AG04450 (cell line): ENCODE measurements around the gene SHLD2. TPM values are rescaled to one million over a fixed set of nuclear protein-coding genes. Genes with fewer than 3 reads are reported as not detected.
"Not testable (repeated sequence)": the region's sequence is repeated elsewhere in the genome, so short reads cannot be mapped to it uniquely, and the experiment has no call there.

Experiments
- CTCF ChIA-PET: fragments of 300-600, 350-600 bp; formaldehyde crosslinking; extraction: SDS; loops from one replicate; lab custom pipeline; 2022; ENCODE audit warnings: antibody characterized with exemption, inconsistent platforms; lab: Charles Lee
- POLR2A ChIA-PET: fragments of 350-600 bp; formaldehyde crosslinking; extraction: SDS; loops from one replicate; lab custom pipeline; 2021; ENCODE audit warnings: antibody characterized with exemption, inconsistent platforms; lab: Yijun Ruan, JAX
- DNase-seq: peaks from one replicate; pipeline ENCODE4 v3.0.0-alpha.2; 2011; ENCODE audit warnings: low read depth, low spot score
- H3K27ac ChIP-seq: one replicate; pipeline ENCODE4 v1.5.1; 2012; ENCODE audit warnings: low read depth, low read length, control low read depth
- H3K27me3 ChIP-seq: one replicate; pipeline ENCODE4 v1.6.0; 2012; ENCODE audit warnings: low read length; ENCODE audit not compliant: control insufficient read depth, insufficient read depth
- H3K4me3 ChIP-seq: 2 replicates; pipeline ENCODE4 v1.5.1; 2011; ENCODE audit warnings: mild to moderate bottlenecking, low read depth, low read length, control low read depth
- H3K9me3 ChIP-seq: 2 replicates; pipeline ENCODE4 v1.5.1; 2012; ENCODE audit warnings: low read length; ENCODE audit not compliant: control insufficient read depth, insufficient read depth
- polyA plus RNA-seq: library from polyadenylated mRNA; depleted of rRNA; stranded (reverse); fragments of >200 nt; gene quantifications from 2 replicates; pipeline ENCODE4 v1.2.3, GENCODE V29; 2011
- TF ChIP-seq, protein P1 (sequence below): IDR thresholded peaks from 2 replicates; pipeline ENCODE4 v1.5.1; 2011; ENCODE audit warnings: low read depth, low read length, control low read depth, inconsistent platforms

Gene SHLD2
- polyA plus RNA-seq, 1 experiment = 24.2 TPM

- no peak for DNase-seq
- Histone ChIP-seq H3K9me3 (no peaks in the 10 kb centered on the region; the same call in 1 of the 2 replicates), H3K27ac (no peak overlapping the region), H3K27me3 (no peaks in the 10 kb centered on the region), H3K4me3 (no peak overlapping the region)
- ChIA-PET POLR2A (no interaction called here), CTCF (no interaction called here)
- TF ChIP-seq, protein P1, sequence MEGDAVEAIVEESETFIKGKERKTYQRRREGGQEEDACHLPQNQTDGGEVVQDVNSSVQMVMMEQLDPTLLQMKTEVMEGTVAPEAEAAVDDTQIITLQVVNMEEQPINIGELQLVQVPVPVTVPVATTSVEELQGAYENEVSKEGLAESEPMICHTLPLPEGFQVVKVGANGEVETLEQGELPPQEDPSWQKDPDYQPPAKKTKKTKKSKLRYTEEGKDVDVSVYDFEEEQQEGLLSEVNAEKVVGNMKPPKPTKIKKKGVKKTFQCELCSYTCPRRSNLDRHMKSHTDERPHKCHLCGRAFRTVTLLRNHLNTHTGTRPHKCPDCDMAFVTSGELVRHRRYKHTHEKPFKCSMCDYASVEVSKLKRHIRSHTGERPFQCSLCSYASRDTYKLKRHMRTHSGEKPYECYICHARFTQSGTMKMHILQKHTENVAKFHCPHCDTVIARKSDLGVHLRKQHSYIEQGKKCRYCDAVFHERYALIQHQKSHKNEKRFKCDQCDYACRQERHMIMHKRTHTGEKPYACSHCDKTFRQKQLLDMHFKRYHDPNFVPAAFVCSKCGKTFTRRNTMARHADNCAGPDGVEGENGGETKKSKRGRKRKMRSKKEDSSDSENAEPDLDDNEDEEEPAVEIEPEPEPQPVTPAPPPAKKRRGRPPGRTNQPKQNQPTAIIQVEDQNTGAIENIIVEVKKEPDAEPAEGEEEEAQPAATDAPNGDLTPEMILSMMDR = no peak
Observed at GRCh38 chr10:87079106-87079836, 15.7 kb upstream of the SHLD2 start.

DNA sequence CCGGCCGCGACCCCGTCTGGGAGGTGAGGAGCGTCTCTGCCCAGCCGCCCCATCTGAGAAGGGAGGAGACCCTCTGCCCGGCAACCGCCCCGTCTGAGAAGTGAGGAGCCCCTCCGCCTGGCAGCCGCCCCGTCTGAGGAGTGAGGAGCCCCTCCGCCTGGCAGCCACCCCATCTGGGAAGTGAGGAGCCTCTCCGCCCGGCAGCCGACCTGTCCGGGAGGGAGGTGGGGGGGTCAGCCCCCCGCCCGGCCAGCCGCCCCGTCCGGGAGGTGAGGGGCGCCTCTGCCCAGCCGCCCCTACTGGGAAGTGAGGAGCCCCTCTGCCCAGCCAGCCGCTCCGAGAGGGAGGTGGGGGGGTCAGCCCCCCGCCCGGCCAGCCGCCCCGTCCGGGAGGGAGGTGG lies 14.4 kb upstream of the SHLD2 start:
- CTCF ChIA-PET, DNase-seq, H3K27me3 ChIP-seq, H3K27ac ChIP-seq, H3K9me3 ChIP-seq, H3K4me3 ChIP-seq, POLR2A ChIA-PET: not testable (repeated sequence)

- CTCF ChIA-PET, H3K27me3 ChIP-seq, H3K4me3 ChIP-seq, POLR2A ChIA-PET, DNase-seq, H3K9me3 ChIP-seq, H3K27ac ChIP-seq: not testable (repeated sequence)
Observed at GRCh38 chr10:87081574-87081973, 13.4 kb upstream of the SHLD2 start.

DNA sequence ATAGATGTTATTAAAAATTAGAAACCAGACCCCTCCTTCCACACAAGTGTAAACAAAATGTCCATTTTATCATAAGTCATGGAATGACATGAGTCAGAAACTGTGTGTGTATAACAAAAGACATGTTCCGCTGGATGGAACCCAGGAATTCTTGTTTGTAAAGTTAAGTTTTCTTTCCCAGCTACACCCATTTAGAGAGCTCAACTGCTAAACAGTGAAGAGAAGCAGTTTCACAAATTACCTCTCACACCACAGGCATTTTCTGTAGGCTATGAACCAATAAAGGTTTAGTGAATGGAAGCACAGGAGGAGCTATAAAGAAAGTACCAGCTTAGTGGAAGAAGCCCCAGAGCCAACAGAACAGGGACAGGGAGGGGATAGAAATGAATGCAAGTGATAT lies 12.8 kb upstream of the SHLD2 start:
- DNase-seq, POLR2A ChIA-PET, H3K27ac ChIP-seq, H3K27me3 ChIP-seq, H3K9me3 ChIP-seq, H3K4me3 ChIP-seq: not testable (repeated sequence)
- CTCF ChIA-PET = interaction anchor here (0.5 kb wide), 2 partner anchors 143 to 395 kb away, joined by 4 read pairs; no protein-coding TSS in a partner anchor

- CTCF ChIA-PET, H3K27me3 ChIP-seq, H3K9me3 ChIP-seq, H3K4me3 ChIP-seq: not testable (repeated sequence)
- peak; percentile 30 for DNase-seq
- H3K27ac ChIP-seq = peak overlapping the region; percentile 90
- POLR2A ChIA-PET = interaction anchor here (1.1 to 1.7 kb wide), 2 partner anchors 9 to 11 kb away, joined by 3 to 4 read pairs; partner anchors contain the start of genes GLUD1 and SHLD2
Observed at GRCh38 chr10:87083576-87084290, 11.3 kb upstream of the SHLD2 start.

DNA sequence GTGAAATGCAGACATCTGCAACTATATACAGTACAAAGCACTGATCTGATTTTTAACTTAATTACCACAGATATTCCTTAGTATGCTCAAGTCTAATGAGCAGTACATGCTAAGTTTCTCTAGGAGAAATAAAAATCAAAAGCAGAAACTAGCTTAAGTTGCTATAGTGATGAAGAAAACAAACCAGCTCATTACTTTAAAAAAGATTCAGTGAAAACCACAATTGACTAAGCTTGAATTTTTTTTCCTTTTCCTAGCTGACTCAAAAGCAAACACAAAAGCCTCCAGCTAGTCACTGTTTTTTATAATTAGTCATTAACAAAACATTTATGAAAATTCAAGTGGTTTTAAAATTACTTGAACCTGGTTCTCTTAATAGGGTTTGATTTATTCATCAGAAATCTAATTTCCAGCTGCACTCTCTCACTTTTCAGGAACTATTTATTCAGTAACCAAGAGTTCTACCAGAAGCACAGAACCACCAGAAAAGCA lies 10.7 kb upstream of the SHLD2 start:
- H3K9me3 ChIP-seq, H3K4me3 ChIP-seq, H3K27me3 ChIP-seq, H3K27ac ChIP-seq, CTCF ChIA-PET: not testable (repeated sequence)
- POLR2A ChIA-PET = interaction anchor here (1.1 to 1.7 kb wide), 2 partner anchors 9 to 10 kb away, joined by 3 to 4 read pairs; partner anchors contain the start of genes GLUD1 and SHLD2
- peak; percentile 34 for DNase-seq

DNA sequence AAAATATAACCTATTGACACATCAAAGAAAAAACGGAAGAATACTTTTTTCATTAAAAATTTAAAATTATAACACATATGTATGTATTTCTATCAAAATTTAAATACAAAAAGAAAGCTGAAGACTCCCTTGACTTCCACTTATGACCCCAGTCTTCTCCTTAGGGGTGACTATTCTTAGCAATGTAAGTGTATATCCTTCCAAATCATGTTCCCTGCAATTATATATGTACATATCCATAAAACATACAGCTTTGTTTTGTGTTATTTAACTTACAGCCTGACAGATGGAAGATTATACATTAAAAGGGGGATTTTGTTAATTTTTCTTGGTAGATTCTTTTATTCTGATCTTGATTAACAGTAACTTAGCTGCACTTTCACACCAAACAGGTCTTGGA lies 9.5 kb upstream of the SHLD2 start:
- TF ChIP-seq, protein P1 = no peak
- ChIA-PET CTCF (interaction anchor here (0.7 kb wide), 1 partner anchor 147 kb away, joined by 4 read pairs; no protein-coding TSS in a partner anchor), POLR2A (no interaction called here)
- H3K9me3 ChIP-seq = no peaks in the 10 kb centered on the region
- no peak overlapping the region for H3K4me3 ChIP-seq
- no peak overlapping the region for H3K27ac ChIP-seq
- DNase-seq = no peak
- no peaks in the 10 kb centered on the region for H3K27me3 ChIP-seq
